ENCODE measurements around the gene BMS1. TPM values are rescaled to one million over a fixed set of nuclear protein-coding genes. Genes with fewer than 3 reads are reported as not detected.

Gene BMS1
- total RNA-seq, 1 experiment from 2014 or later, result 40.0 TPM

DNA sequence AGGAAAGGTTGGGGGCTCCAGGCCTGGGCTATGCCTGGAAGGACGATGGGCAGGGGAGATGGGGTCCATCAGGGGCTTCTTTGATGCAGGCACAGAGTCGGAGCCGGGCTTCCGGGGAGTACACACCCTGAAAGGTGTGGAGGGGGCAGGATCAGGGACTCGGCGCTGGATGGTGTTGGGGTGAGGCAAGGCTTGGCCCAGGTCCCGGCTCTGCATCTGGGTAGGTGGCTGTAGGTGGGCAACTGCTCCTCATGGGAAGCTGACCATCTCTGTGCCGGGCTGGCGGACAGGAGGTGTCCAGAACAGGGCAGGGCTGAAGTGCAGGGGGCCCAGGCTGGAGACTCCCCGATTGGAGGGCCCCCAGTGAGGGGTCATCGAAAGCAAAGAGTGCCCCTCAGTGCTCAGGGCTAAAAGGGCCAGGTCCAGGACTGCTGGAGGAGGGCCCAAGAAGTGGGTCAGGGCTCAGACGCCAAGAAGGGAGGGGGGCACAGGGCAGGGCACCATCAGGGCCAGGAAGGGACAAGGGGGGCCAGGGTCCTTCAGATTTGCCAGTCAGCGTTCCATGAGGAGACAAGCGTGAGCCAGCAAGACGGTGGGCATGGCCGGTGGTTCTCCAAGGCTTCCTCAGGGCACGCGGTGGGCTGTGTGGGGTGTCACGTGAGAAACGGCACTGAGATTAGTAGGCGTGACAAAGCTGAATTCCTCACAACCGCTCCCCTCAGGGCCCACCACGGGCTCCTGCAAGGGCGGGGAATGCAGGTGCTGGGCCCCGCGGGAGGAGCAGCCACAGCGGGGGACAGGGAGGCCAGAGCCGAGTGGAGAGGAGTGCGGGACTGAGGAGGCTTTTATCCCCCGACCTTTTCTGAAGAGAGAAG is 97.0 kb downstream of the BMS1 start:
- Histone ChIP-seq H3K27ac (ENCODE audit: low read depth, low read length) (no peak overlapping the region), H3K79me2 (ENCODE audit: insufficient read depth, low read length) (no peaks in the 10 kb centered on the region), H3K4me2 (ENCODE audit: low read length) (no peak overlapping the region), H3K27me3 (ENCODE audit: insufficient read depth, low read length) (no peaks in the 10 kb centered on the region), H3K4me1 (ENCODE audit: control insufficient read depth in 1 of 2, insufficient read depth in 2 of 2, low read length in 2 of 2) (peaks cover 0 to 8% of the 10 kb centered on the region in 2 experiments; a peak in 1 of 4 replicates), H3K4me3 (replicated peaks in 1 of 2; ENCODE audit: low read depth in 1 of 2, low read length in 2 of 2) (no peak overlapping the region), H3K36me3 (ENCODE audit: control insufficient read depth in 1 of 2, insufficient read depth in 2 of 2, low read length in 2 of 2) (no peaks in the 10 kb centered on the region), H3K9me3 (ENCODE audit: control insufficient read depth in 1 of 2, insufficient read depth in 1 of 2, low read depth in 1 of 2, low read length in 2 of 2) (no peaks in the 10 kb centered on the region; a peak in 1 of 4 replicates), H2AFZ (ENCODE audit: low read depth, low read length, poor library complexity, severe bottlenecking) (no peak overlapping the region), H3K9ac (ENCODE audit: low read length) (no peak overlapping the region), H4K20me1 (ENCODE audit: insufficient read depth) (no peaks in the 10 kb centered on the region), H3K9me2 (ENCODE audit: insufficient read depth) (no peaks in the 10 kb centered on the region)
- CTCF ChIA-PET, result no interaction called here
- no peak for DNase-seq (ENCODE audit: low read depth, low spot score)
- TF ChIP-seq JUND (IDR thresholded peaks at IDR 0.05), result no peak
- no peak for TF ChIP-seq ZFX (IDR thresholded peaks at IDR 0.05)
- TF ChIP-seq TCF7L2 (IDR thresholded peaks at IDR 0.05; ENCODE audit: borderline replicate concordance, extremely low read depth, insufficient read depth, insufficient read length), result no peak
- no peak for TF ChIP-seq ZNF274 (IDR thresholded peaks at IDR 0.05; ENCODE audit: low read depth, low read length)
- no peak for TF ChIP-seq CBX3 (IDR thresholded peaks at IDR 0.05; ENCODE audit: low read depth)
- no peak for TF ChIP-seq SRF (IDR thresholded peaks at IDR 0.05; ENCODE audit: low read depth)
- POLR2A ChIA-PET, result no interaction called here
- RAD21 ChIA-PET (ENCODE audit: low non-redundant PET in 1 of 2, low total read pairs in 2 of 2, uncharacterized antibody in 2 of 2, unreplicated experiment in 2 of 2), result no interaction called here
- no TSS peak for BruUV-seq (replicated peaks)
- intact Hi-C loops (cut with micrococcal nuclease), result no loop called here
- ATAC-seq, result no peak

- no peaks in the 10 kb centered on the region; a peak in 1 of 4 replicates for H3K9me3 ChIP-seq (ENCODE audit: control insufficient read depth in 1 of 2, insufficient read depth in 1 of 2, low read depth in 1 of 2, low read length in 2 of 2)
- no peaks in the 10 kb centered on the region for H3K36me3 ChIP-seq (ENCODE audit: control insufficient read depth in 1 of 2, insufficient read depth in 2 of 2, low read length in 2 of 2)
- no peaks in the 10 kb centered on the region for H4K20me1 ChIP-seq (ENCODE audit: insufficient read depth)
- no peaks in the 10 kb centered on the region for H3K9me2 ChIP-seq (ENCODE audit: insufficient read depth)
- no peak overlapping the region for H3K27ac ChIP-seq (ENCODE audit: low read depth, low read length)
- ATAC-seq (no peak), DNase-seq (ENCODE audit: low read depth, low spot score) (no peak)
- no peak overlapping the region for H3K4me2 ChIP-seq (ENCODE audit: low read length)
- H3K27me3 ChIP-seq (ENCODE audit: insufficient read depth, low read length), result no peaks in the 10 kb centered on the region
- no peak overlapping the region for H2AFZ ChIP-seq (ENCODE audit: low read depth, low read length, poor library complexity, severe bottlenecking)
- RAD21 ChIA-PET (ENCODE audit: low non-redundant PET in 1 of 2, low total read pairs in 2 of 2, uncharacterized antibody in 2 of 2, unreplicated experiment in 2 of 2), result no interaction called here
- CTCF ChIA-PET, result no interaction called here
- no peaks in the 10 kb centered on the region for H3K79me2 ChIP-seq (ENCODE audit: insufficient read depth, low read length)
- POLR2A ChIA-PET, result no interaction called here
- H3K4me3 ChIP-seq (replicated peaks in 1 of 2; ENCODE audit: low read depth in 1 of 2, low read length in 2 of 2), result no peak overlapping the region
- no TSS peak for BruUV-seq (replicated peaks)
- no peak overlapping the region for H3K9ac ChIP-seq (ENCODE audit: low read length)
- H3K4me1 ChIP-seq (ENCODE audit: control insufficient read depth in 1 of 2, insufficient read depth in 2 of 2, low read length in 2 of 2), result peaks cover 0 to 8% of the 10 kb centered on the region in 2 experiments; a peak in 1 of 4 replicates
- intact Hi-C loops (cut with micrococcal nuclease), result no loop called here
- TF ChIP-seq REST (IDR thresholded peaks at IDR 0.05; ENCODE audit: low read depth) (no peak), SIN3A (IDR thresholded peaks at IDR 0.05; ENCODE audit: low read depth) (no peak), CEBPB (IDR thresholded peaks at IDR 0.05; ENCODE audit: low read depth) (no peak), TCF7L2 (IDR thresholded peaks at IDR 0.05; ENCODE audit: borderline replicate concordance, extremely low read depth, insufficient read depth, insufficient read length) (no peak), YY1 (IDR thresholded peaks at IDR 0.05; ENCODE audit: extremely low read depth, insufficient replicate concordance, low read depth, low read length) (no peak), SP1 (IDR thresholded peaks at IDR 0.05; ENCODE audit: low read depth) (no peak), RAD21 (IDR thresholded peaks at IDR 0.05; ENCODE audit: low read depth) (no peak), ELF1 (IDR thresholded peaks at IDR 0.05; ENCODE audit: borderline replicate concordance, low read depth) (no peak), EZH2phosphoT487 (IDR thresholded peaks at IDR 0.05; ENCODE audit: borderline replicate concordance) (no peak), ATF3 (IDR thresholded peaks at IDR 0.05) (no peak), SRF (IDR thresholded peaks at IDR 0.05; ENCODE audit: low read depth) (no peak), FOSL1 (IDR thresholded peaks at IDR 0.05; ENCODE audit: low read depth) (no peak), EZH2 (IDR thresholded peaks at IDR 0.05) (no peak), EGR1 (IDR thresholded peaks at IDR 0.05; ENCODE audit: low read depth) (no peak), POLR2AphosphoS5 (IDR thresholded peaks at IDR 0.05; ENCODE audit: low read depth, low read length) (no peak), ZFX (IDR thresholded peaks at IDR 0.05) (no peak), ZNF274 (IDR thresholded peaks at IDR 0.05; ENCODE audit: low read depth, low read length) (no peak)
Observed at GRCh38 chr10:42880255-42880620, 97.6 kb downstream of the BMS1 start.
